ENCODE measurements around the gene PRIM1.
"Not testable (repeated sequence)": the region's sequence is repeated elsewhere in the genome, so short reads cannot be mapped to it uniquely, and the experiment has no call there.

Gene PRIM1

GRCh38 chr12:56716933-56717880 lies 34.9 kb downstream of the PRIM1 start:
- no peak for TF ChIP-seq CTCF (IDR thresholded peaks at IDR 0.05; ENCODE audit: low read length, missing control alignments)
- no peak overlapping the region for H3K4me3 ChIP-seq (replicated peaks; ENCODE audit: low read depth, low read length)
- no peak for DNase-seq (ENCODE audit: low read depth)

GRCh38 chr12:56716458-56716857 lies 35.7 kb downstream of the PRIM1 start:
- no peak for DNase-seq (ENCODE audit: low read depth)
- H3K4me3 ChIP-seq (replicated peaks; ENCODE audit: low read depth, low read length) = no peak overlapping the region
- no peak for TF ChIP-seq CTCF (IDR thresholded peaks at IDR 0.05; ENCODE audit: low read length, missing control alignments)

- no peak for DNase-seq (ENCODE audit: low read depth)
- H3K4me3 ChIP-seq (replicated peaks; ENCODE audit: low read depth, low read length) = no peak overlapping the region
- no peak for TF ChIP-seq CTCF (IDR thresholded peaks at IDR 0.05; ENCODE audit: low read length, missing control alignments)
Observed at GRCh38 chr12:56715798-56716197, 36.3 kb downstream of the PRIM1 start.

- DNase-seq (ENCODE audit: low read depth) = no peak
- no peak overlapping the region for H3K4me3 ChIP-seq (replicated peaks; ENCODE audit: low read depth, low read length)
- no peak for TF ChIP-seq CTCF (IDR thresholded peaks at IDR 0.05; ENCODE audit: low read length, missing control alignments)
Observed at GRCh38 chr12:56714431-56714929, 37.6 kb downstream of the PRIM1 start.

GRCh38 chr12:56713345-56713744 lies 38.8 kb downstream of the PRIM1 start:
- TF ChIP-seq CTCF (IDR thresholded peaks at IDR 0.05; ENCODE audit: low read length, missing control alignments) = no peak
- DNase-seq (ENCODE audit: low read depth) = no peak

GRCh38 chr12:56709759-56710376 lies 42.3 kb downstream of the PRIM1 start:
- no peak overlapping the region for H3K4me3 ChIP-seq (replicated peaks; ENCODE audit: low read depth, low read length)
- TF ChIP-seq CTCF (IDR thresholded peaks at IDR 0.05; ENCODE audit: low read length, missing control alignments) = no peak
- no peak for DNase-seq (ENCODE audit: low read depth)

More at GRCh38 chr12:56713345-56713744, 38.8 kb downstream of the PRIM1 start:
- H3K4me3 ChIP-seq (replicated peaks; ENCODE audit: low read depth, low read length) = no peak overlapping the region

GRCh38 chr12:56704522-56704921 lies 47.6 kb downstream of the PRIM1 start:
- H3K4me3 ChIP-seq (replicated peaks; ENCODE audit: low read depth, low read length); DNase-seq (ENCODE audit: low read depth): not testable (repeated sequence)

All from fibroblast of pulmonary artery (primary cell).